Skeletal muscle tissue (tissue), 4 donors: ENCODE data around the gene PLA2G6. TPM values are rescaled to one million over a fixed set of nuclear protein-coding genes. Genes with fewer than 3 reads are reported as not detected.

Source experiments
- H3K27ac ChIP-seq: one replicate; pipeline ENCODE4 v1.7.0; 2013; ENCODE audit warnings: mild to moderate bottlenecking, low read depth, low read length, inconsistent platforms
- H3K27me3 ChIP-seq, 3 donors: one replicate each; pipeline ENCODE4 v1.7.0; 2013; ENCODE audit warnings: low read length in 3 of 3; ENCODE audit not compliant: control insufficient read depth in 3 of 3, insufficient read depth in 3 of 3
- H3K36me3 ChIP-seq, 3 donors: one replicate each; pipeline ENCODE4 v1.7.0; 2013; ENCODE audit warnings: low read length in 3 of 3; ENCODE audit not compliant: control insufficient read depth in 3 of 3, insufficient read depth in 3 of 3
- H3K4me1 ChIP-seq, 3 donors: one replicate each; pipeline ENCODE4 v1.7.0; 2013; ENCODE audit warnings: low read length in 3 of 3, mild to moderate bottlenecking in 3 of 3; ENCODE audit not compliant: control insufficient read depth in 3 of 3, insufficient read depth in 3 of 3
- H3K4me3 ChIP-seq, 3 donors: one replicate each; pipeline ENCODE4 v1.7.0; 2013; ENCODE audit warnings: low read length in 3 of 3
- H3K9ac ChIP-seq, 3 donors: one replicate each; pipeline ENCODE4 v1.7.0; 2013; ENCODE audit warnings: low read length in 3 of 3, mild to moderate bottlenecking in 3 of 3, moderate library complexity in 2 of 3, low read depth in 1 of 3
- H3K9me3 ChIP-seq, 3 donors: one replicate each; pipeline ENCODE4 v1.7.0; 2013; ENCODE audit warnings: low read length in 3 of 3; ENCODE audit not compliant: control insufficient read depth in 3 of 3
- total RNA-seq: library from RNA; depleted of rRNA; stranded (reverse); fragments of >200 nt; gene quantifications from one replicate; pipeline ENCODE4 v1.2.3, GENCODE V29; 2014
- donor health status: Osteomylitis.

PLA2G6 gene
- total RNA-seq, 1 donor from 2014 or later: 14.1 TPM

- H3K36me3 ChIP-seq: peaks cover 12 to 22% (median 13%) of the 10 kb centered on the region in 3 donors
Observed at GRCh38 chr22:38137876-38138687, 43.5 kb downstream of the PLA2G6 start.

GRCh38 chr22:38136607-38137006 is 45.0 kb downstream of the PLA2G6 start:
- Histone ChIP-seq H3K9me3 (no peaks in the 10 kb centered on the region), H3K9ac (no peak overlapping the region), H3K4me3 (no peak overlapping the region), H3K27ac (no peak overlapping the region), H3K36me3 (peaks cover 20 to 24% (median 21%) of the 10 kb centered on the region in 3 donors), H3K4me1 (no peaks in the 10 kb centered on the region), H3K27me3 (no peaks in the 10 kb centered on the region)

More at GRCh38 chr22:38137876-38138687, 43.5 kb downstream of the PLA2G6 start:
- Histone ChIP-seq H3K27ac (no peak overlapping the region), H3K4me1 (no peaks in the 10 kb centered on the region), H3K4me3 (no peak overlapping the region), H3K9ac (no peak overlapping the region), H3K9me3 (no peaks in the 10 kb centered on the region), H3K27me3 (no peaks in the 10 kb centered on the region)

GRCh38 chr22:38135133-38135706 is 46.4 kb downstream of the PLA2G6 start:
- Histone ChIP-seq H3K36me3 (peaks cover 17 to 24% (median 21%) of the 10 kb centered on the region in 3 donors), H3K27ac (no peak overlapping the region)

GRCh38 chr22:38133331-38133730 is 48.3 kb downstream of the PLA2G6 start:
- H3K4me3 ChIP-seq: no peak overlapping the region
- H3K9me3 ChIP-seq: no peaks in the 10 kb centered on the region
- H3K27me3 ChIP-seq: no peaks in the 10 kb centered on the region
- no peak overlapping the region for H3K27ac ChIP-seq
- H3K4me1 ChIP-seq: no peaks in the 10 kb centered on the region
- no peak overlapping the region for H3K9ac ChIP-seq
- H3K36me3 ChIP-seq: peaks cover 28 to 33% (median 32%) of the 10 kb centered on the region in 3 donors

More at GRCh38 chr22:38135133-38135706, 46.4 kb downstream of the PLA2G6 start:
- Histone ChIP-seq H3K27me3 (no peaks in the 10 kb centered on the region), H3K4me1 (no peaks in the 10 kb centered on the region), H3K9ac (no peak overlapping the region), H3K4me3 (no peak overlapping the region), H3K9me3 (no peaks in the 10 kb centered on the region)

GRCh38 chr22:38132794-38133193 is 48.8 kb downstream of the PLA2G6 start:
- no peaks in the 10 kb centered on the region for H3K27me3 ChIP-seq
- H3K9me3 ChIP-seq: no peaks in the 10 kb centered on the region
- H3K36me3 ChIP-seq: peaks cover 32 to 33% (median 33%) of the 10 kb centered on the region in 3 donors
- no peak overlapping the region for H3K9ac ChIP-seq
- no peak overlapping the region for H3K27ac ChIP-seq
- no peaks in the 10 kb centered on the region for H3K4me1 ChIP-seq
- H3K4me3 ChIP-seq: no peak overlapping the region

- Histone ChIP-seq H3K4me3 (no peak overlapping the region), H3K27me3 (no peaks in the 10 kb centered on the region), H3K9ac (no peak overlapping the region), H3K9me3 (no peaks in the 10 kb centered on the region), H3K4me1 (no peaks in the 10 kb centered on the region), H3K36me3 (peaks cover 31 to 38% (median 35%) of the 10 kb centered on the region in 3 donors), H3K27ac (no peak overlapping the region)
Observed at GRCh38 chr22:38132136-38132535, 49.5 kb downstream of the PLA2G6 start.

- H3K36me3 ChIP-seq: peaks cover 31 to 39% (median 35%) of the 10 kb centered on the region in 3 donors
- no peaks in the 10 kb centered on the region for H3K9me3 ChIP-seq
- no peak overlapping the region for H3K27ac ChIP-seq
- no peak overlapping the region for H3K9ac ChIP-seq
- H3K4me1 ChIP-seq: peaks cover 0 to 2% (median 0%) of the 10 kb centered on the region in 3 donors
- H3K4me3 ChIP-seq: no peak overlapping the region
- no peaks in the 10 kb centered on the region for H3K27me3 ChIP-seq
Observed at GRCh38 chr22:38131399-38131798, 50.2 kb downstream of the PLA2G6 start.

- peaks cover 7 to 17% (median 12%) of the 10 kb centered on the region in 3 donors for H3K4me1 ChIP-seq
- no peaks in the 10 kb centered on the region for H3K27me3 ChIP-seq
- no peak overlapping the region for H3K4me3 ChIP-seq
- H3K9ac ChIP-seq: no peak overlapping the region
- H3K36me3 ChIP-seq: peaks cover 22 to 38% (median 38%) of the 10 kb centered on the region in 3 donors
- H3K9me3 ChIP-seq: no peaks in the 10 kb centered on the region
- no peak overlapping the region for H3K27ac ChIP-seq
Observed at GRCh38 chr22:38129856-38130255, 51.8 kb downstream of the PLA2G6 start.

GRCh38 chr22:38129021-38129420 is 52.6 kb downstream of the PLA2G6 start:
- no peak overlapping the region for H3K9ac ChIP-seq
- peaks cover 22 to 38% (median 38%) of the 10 kb centered on the region in 3 donors for H3K36me3 ChIP-seq

GRCh38 chr22:38127869-38128268 is 53.8 kb downstream of the PLA2G6 start:
- H3K9ac ChIP-seq: no peak overlapping the region
- no peaks in the 10 kb centered on the region for H3K9me3 ChIP-seq
- no peaks in the 10 kb centered on the region for H3K27me3 ChIP-seq
- peaks cover 7 to 18% (median 12%) of the 10 kb centered on the region in 3 donors for H3K4me1 ChIP-seq
- H3K27ac ChIP-seq: no peak overlapping the region
- peaks cover 16 to 35% (median 34%) of the 10 kb centered on the region in 3 donors for H3K36me3 ChIP-seq
- H3K4me3 ChIP-seq: no peak overlapping the region

More at GRCh38 chr22:38129021-38129420, 52.6 kb downstream of the PLA2G6 start:
- H3K4me1 ChIP-seq: peaks cover 7 to 18% (median 12%) of the 10 kb centered on the region in 3 donors
- no peak overlapping the region for H3K27ac ChIP-seq
- no peaks in the 10 kb centered on the region for H3K9me3 ChIP-seq
- no peak overlapping the region for H3K4me3 ChIP-seq
- H3K27me3 ChIP-seq: no peaks in the 10 kb centered on the region
